Endothelial cell of umbilical vein (primary cell): Measurements from ENCODE around the gene MYT1. TPM values are rescaled to one million over a fixed set of nuclear protein-coding genes. Genes with fewer than 3 reads are reported as not detected.

Experiments
- BruUV-seq: library from RNA; stranded (reverse); fragments of 400-500 nt; replicated peaks from 2 replicates; lab custom pipeline; 2021; lab: Mats Ljungman, UMichigan
- CTCF ChIA-PET: fragments of 300-600, 350-600 bp; sonication (Branson Sonifier 250); formaldehyde crosslinking; loops from one replicate; lab custom pipeline; 2021; ENCODE audit warnings: antibody characterized with exemption, inconsistent platforms; lab: Charles Lee
- POLR2A ChIA-PET: fragments of 300-600, 350-600 bp; sonication (Branson Sonifier 250); formaldehyde crosslinking; loops from one replicate; lab custom pipeline; 2021; ENCODE audit warnings: antibody characterized with exemption, inconsistent platforms; lab: Charles Lee
- DNase-seq: peaks from one replicate; pipeline ENCODE4 v3.0.0-alpha.2; 2011; ENCODE audit warnings: low read depth, low spot score
- FAIRE-seq: peaks from 2 replicates; lab custom pipeline; 2011; peaks lifted over from hg19 to GRCh38; lab: Jason Lieb, UNC
- H2AFZ ChIP-seq: 2 replicates; pipeline ENCODE4 v1.6.0; 2012; ENCODE audit warnings: low read depth, low read length, control low read depth, inconsistent platforms
- H3K27ac ChIP-seq: 2 replicates; pipeline ENCODE4 v1.5.1; 2011; ENCODE audit warnings: low read depth, mild to moderate bottlenecking, control low read depth, low read length, moderate library complexity; ENCODE audit not compliant: insufficient read depth
- H3K27me3 ChIP-seq, 2 experiments: 2 replicates each; pipeline versions ENCODE4 v1.6.0 to v1.6.1; 2011; ENCODE audit warnings: low read length in 2 of 2, mixed read lengths in 1 of 2; ENCODE audit not compliant: control insufficient read depth in 2 of 2, insufficient read depth in 2 of 2
- H3K36me3 ChIP-seq, 2 experiments: 2 replicates in 1 of 2; 3 replicates in 1 of 2; pipeline ENCODE4 v1.5.1; 2011; ENCODE audit warnings: low read length in 2 of 2, mild to moderate bottlenecking in 1 of 2, moderate library complexity in 1 of 2; ENCODE audit not compliant: control insufficient read depth in 2 of 2, insufficient read depth in 2 of 2; ENCODE audit errors: extremely low read depth in 1 of 2
- H3K4me1 ChIP-seq: 3 replicates; pipeline ENCODE4 v1.5.1; 2011; ENCODE audit warnings: mild to moderate bottlenecking, low read length; ENCODE audit not compliant: control insufficient read depth, insufficient read depth; ENCODE audit errors: extremely low read depth
- H3K4me2 ChIP-seq: 2 replicates; pipeline ENCODE4 v1.6.1; 2011; ENCODE audit warnings: low read length, control low read depth, mixed read lengths; ENCODE audit not compliant: insufficient read depth
- H3K4me3 ChIP-seq, 3 experiments: fragments of 200-600 bp in 1 of 3; sonication (generic), shearing (Covaris generic) in 1 of 3; replicated peaks in 1 of 3; 2 replicates each; pipeline ENCODE4 v1.5.1; 2011 to 2016; ENCODE audit warnings: control low read depth in 3 of 3, low read length in 3 of 3, mild to moderate bottlenecking in 2 of 3, inconsistent platforms in 1 of 3, low read depth in 1 of 3, moderate library complexity in 1 of 3; ENCODE audit not compliant: insufficient read depth in 1 of 3
- H3K79me2 ChIP-seq: 2 replicates; pipeline ENCODE4 v1.6.0; 2012; ENCODE audit warnings: low read length, inconsistent platforms; ENCODE audit not compliant: control insufficient read depth, insufficient read depth
- H3K9ac ChIP-seq: replicated peaks from 2 replicates; pipeline ENCODE3; 2011; ENCODE audit warnings: low read length, control low read depth; ENCODE audit not compliant: insufficient read depth; ENCODE audit errors: extremely low read depth
- H3K9me1 ChIP-seq: replicated peaks from 3 replicates; pipeline ENCODE4 v1.6.0; 2011; ENCODE audit warnings: mild to moderate bottlenecking, low read length; ENCODE audit not compliant: control insufficient read depth, insufficient read depth; ENCODE audit errors: extremely low read depth
- H3K9me3 ChIP-seq: replicated peaks from 2 replicates; pipeline ENCODE4 v1.5.1; 2012; ENCODE audit warnings: low read length, inconsistent platforms; ENCODE audit not compliant: control insufficient read depth, insufficient read depth
- H4K20me1 ChIP-seq: replicated peaks from 2 replicates; pipeline ENCODE3; 2011; ENCODE audit warnings: mild to moderate bottlenecking, low read length; ENCODE audit not compliant: control insufficient read depth, insufficient read depth; ENCODE audit errors: extremely low read depth
- EZH2 ChIP-seq: IDR thresholded peaks from 2 replicates; pipeline ENCODE4 v1.6.1; 2012; ENCODE audit warnings: borderline replicate concordance, low read depth, mild to moderate bottlenecking, moderate library complexity, low read length, inconsistent platforms; ENCODE audit not compliant: severe bottlenecking
- FOS ChIP-seq: IDR thresholded peaks from 2 replicates; pipeline ENCODE4 v1.6.1; 2011; ENCODE audit warnings: mild to moderate bottlenecking, low read length, moderate library complexity, borderline replicate concordance; ENCODE audit not compliant: insufficient read depth
- GATA2 ChIP-seq: IDR thresholded peaks from 2 replicates; pipeline ENCODE4 v1.7.0; 2011; ENCODE audit warnings: low read depth, mild to moderate bottlenecking, moderate library complexity, mixed read lengths, low read length; ENCODE audit not compliant: insufficient read length, insufficient read depth
- JUN ChIP-seq: IDR thresholded peaks from 2 replicates; pipeline ENCODE4 v1.6.1; 2011; ENCODE audit warnings: borderline replicate concordance, low read depth; ENCODE audit not compliant: insufficient read length, insufficient read depth
- MYC ChIP-seq: IDR thresholded peaks from one replicate; pipeline ENCODE4 v1.6.1; 2011; ENCODE audit warnings: mild to moderate bottlenecking, low read depth, low read length
- POLR2A ChIP-seq: IDR thresholded peaks from 2 replicates; pipeline ENCODE4 v1.6.1; 2012; ENCODE audit warnings: low read depth, mild to moderate bottlenecking, control low read depth, low read length
- POLR2AphosphoS5 ChIP-seq: IDR thresholded peaks from 2 replicates; pipeline ENCODE4 v1.6.1; 2012; ENCODE audit warnings: low read depth, mild to moderate bottlenecking, control low read depth, low read length, moderate library complexity; ENCODE audit not compliant: insufficient read depth
- dilution Hi-C: fragments of 300-500 bp; cut with MboI; formaldehyde crosslinking; loops from one replicate; pipeline ENCODE4 v1.15.0; 2019; ENCODE audit warnings: low sequenced_read_pairs; ENCODE audit not compliant: extremely low pct_ligation_motif_present
- intact Hi-C: fragments of 100-400 bp; cut with micrococcal nuclease; formaldehyde crosslinking; loops from one replicate; pipeline ENCODE4 v1.10.0; 2022
- polyA plus RNA-seq, 4 experiments: library from polyadenylated mRNA; depleted of rRNA in 3 of 4; stranded (reverse) in 3 of 4; unstranded in 1 of 4; fragments of >200 nt; gene quantifications; 2 replicates each; pipeline versions ENCODE4 v1.2.1 to v1.2.3, GENCODE V29; 2011 to 2012; ENCODE audit warnings: missing spikeins in 1 of 4
- total RNA-seq: library from RNA; stranded (reverse); gene quantifications from 2 replicates; pipeline ENCODE4 v1.2.3, GENCODE V29; 2021
- TF ChIP-seq, protein P1 (sequence below): IDR thresholded peaks from 2 replicates; pipeline ENCODE4 v1.6.1; 2011; ENCODE audit not compliant: insufficient read depth, insufficient read length
- TF ChIP-seq, protein P2 (sequence below), 2 donors: IDR thresholded peaks; 1 replicate in 1 of 2; 2 replicates in 1 of 2; pipeline ENCODE4 v1.5.1; 2011; ENCODE audit warnings: low read length in 2 of 2, mild to moderate bottlenecking in 2 of 2, moderate library complexity in 2 of 2, control low read depth in 1 of 2, inconsistent platforms in 1 of 2, low read depth in 1 of 2; ENCODE audit not compliant: insufficient read depth in 1 of 2; ENCODE audit errors: extremely low read depth in 1 of 2

MYT1 gene
- total and polyA plus RNA-seq, 2 donors (not counting 3 experiments of a cell fraction or from before 2014, with no cell fraction given), result not detected

DNA sequence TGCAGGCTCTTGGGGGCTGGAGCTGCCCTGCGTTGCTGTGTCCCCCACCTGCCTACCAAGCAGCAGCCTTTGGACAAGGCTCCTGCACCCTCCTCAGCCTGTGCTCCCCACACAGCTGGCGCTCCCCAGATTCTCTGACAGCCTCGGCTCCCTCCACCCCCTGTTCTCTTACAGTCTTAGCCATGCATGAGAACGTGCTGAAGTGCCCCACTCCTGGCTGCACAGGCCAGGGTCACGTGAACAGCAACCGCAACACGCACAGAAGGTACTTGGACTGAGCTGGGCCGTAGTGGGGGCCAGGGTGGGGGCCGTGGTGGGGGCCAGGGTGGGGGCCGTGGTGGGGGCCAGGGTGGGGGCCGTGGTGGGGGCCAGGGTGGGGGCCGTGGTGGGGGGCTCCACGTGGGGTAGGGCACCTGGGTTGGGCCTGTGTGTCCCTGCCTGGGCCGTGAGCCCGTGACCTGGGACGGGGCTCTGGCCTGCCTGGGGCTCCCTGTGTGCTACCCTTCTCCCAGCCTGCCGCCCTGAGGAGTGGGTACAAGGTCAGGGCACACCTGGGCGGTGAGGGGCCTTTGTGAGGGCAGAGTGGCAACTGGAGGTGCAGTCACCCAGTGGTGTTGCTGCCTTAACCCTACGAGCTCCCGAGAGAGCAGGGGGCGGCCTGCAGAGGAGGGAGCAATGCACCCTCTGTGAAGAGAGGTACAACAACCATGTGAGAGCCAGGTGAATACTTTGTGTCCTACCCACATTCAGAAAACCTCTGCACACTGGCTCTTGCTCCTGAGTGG, 47.8 kb downstream of the MYT1 start:
- Histone ChIP-seq H4K20me1 (no peaks in the 10 kb centered on the region), H2AFZ (no peak overlapping the region), H3K79me2 (no peaks in the 10 kb centered on the region), H3K27ac (no peak overlapping the region), H3K27me3 (no peaks in the 10 kb centered on the region), H3K9me1 (no peaks in the 10 kb centered on the region), H3K36me3 (no peaks in the 10 kb centered on the region), H3K9ac (no peak overlapping the region), H3K4me1 (no peaks in the 10 kb centered on the region), H3K9me3 (no peaks in the 10 kb centered on the region), H3K4me3 (no peak overlapping the region), H3K4me2 (no peak overlapping the region)
- POLR2A ChIA-PET, result no interaction called here
- intact Hi-C loops, result no loop called here
- no peak for TF ChIP-seq GATA2
- DNase-seq, result no peak
- FAIRE-seq, result no peak
- dilution Hi-C loops, result no loop called here
- CTCF ChIA-PET, result no interaction called here
- no TSS peak for BruUV-seq

DNA sequence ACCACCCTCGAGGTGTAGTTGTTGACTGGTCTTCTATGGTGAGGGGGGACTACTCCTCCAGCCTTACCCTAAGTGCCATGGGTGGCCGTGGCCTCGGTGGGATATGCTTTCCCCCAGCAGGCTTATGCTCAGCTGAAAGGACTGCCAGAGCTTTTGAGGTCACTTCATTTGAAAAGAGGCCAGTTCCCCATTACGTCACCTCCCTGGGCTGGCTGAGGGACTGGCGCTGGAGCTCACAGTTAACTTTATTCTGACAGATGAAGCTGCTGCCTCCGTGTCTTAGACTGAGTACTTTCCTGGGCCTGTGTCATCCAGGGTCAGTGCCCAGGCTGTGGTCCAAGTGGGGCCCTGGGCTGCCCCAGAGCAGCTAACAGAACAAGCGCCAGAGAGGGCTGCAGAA, 48.5 kb downstream of the MYT1 start:
- no peak overlapping the region for H3K4me3 ChIP-seq
- H3K4me1 ChIP-seq, result no peaks in the 10 kb centered on the region
- no peaks in the 10 kb centered on the region for H3K9me1 ChIP-seq
- POLR2A ChIA-PET, result no interaction called here
- dilution Hi-C loops, result no loop called here
- intact Hi-C loops, result no loop called here
- H4K20me1 ChIP-seq, result no peaks in the 10 kb centered on the region
- no peaks in the 10 kb centered on the region for H3K79me2 ChIP-seq
- no TSS peak for BruUV-seq
- H3K9ac ChIP-seq, result no peak overlapping the region
- H3K4me2 ChIP-seq, result no peak overlapping the region
- no peak overlapping the region for H2AFZ ChIP-seq
- TF ChIP-seq POLR2AphosphoS5 (no peak), GATA2 (no peak), JUN (no peak), POLR2A (no peak), EZH2 (no peak), FOS (no peak), MYC (no peak)
- TF ChIP-seq, protein P1, sequence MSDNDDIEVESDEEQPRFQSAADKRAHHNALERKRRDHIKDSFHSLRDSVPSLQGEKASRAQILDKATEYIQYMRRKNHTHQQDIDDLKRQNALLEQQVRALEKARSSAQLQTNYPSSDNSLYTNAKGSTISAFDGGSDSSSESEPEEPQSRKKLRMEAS, result no peak
- TF ChIP-seq, protein P2, sequence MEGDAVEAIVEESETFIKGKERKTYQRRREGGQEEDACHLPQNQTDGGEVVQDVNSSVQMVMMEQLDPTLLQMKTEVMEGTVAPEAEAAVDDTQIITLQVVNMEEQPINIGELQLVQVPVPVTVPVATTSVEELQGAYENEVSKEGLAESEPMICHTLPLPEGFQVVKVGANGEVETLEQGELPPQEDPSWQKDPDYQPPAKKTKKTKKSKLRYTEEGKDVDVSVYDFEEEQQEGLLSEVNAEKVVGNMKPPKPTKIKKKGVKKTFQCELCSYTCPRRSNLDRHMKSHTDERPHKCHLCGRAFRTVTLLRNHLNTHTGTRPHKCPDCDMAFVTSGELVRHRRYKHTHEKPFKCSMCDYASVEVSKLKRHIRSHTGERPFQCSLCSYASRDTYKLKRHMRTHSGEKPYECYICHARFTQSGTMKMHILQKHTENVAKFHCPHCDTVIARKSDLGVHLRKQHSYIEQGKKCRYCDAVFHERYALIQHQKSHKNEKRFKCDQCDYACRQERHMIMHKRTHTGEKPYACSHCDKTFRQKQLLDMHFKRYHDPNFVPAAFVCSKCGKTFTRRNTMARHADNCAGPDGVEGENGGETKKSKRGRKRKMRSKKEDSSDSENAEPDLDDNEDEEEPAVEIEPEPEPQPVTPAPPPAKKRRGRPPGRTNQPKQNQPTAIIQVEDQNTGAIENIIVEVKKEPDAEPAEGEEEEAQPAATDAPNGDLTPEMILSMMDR (IDR thresholded peaks at IDR 0.05; ENCODE audit: extremely low read depth in 1 of 2, insufficient read depth in 1 of 2, low read depth in 1 of 2, low read length in 2 of 2), result no peak
- FAIRE-seq (no peak), DNase-seq (no peak)
- H3K27ac ChIP-seq, result no peak overlapping the region
- CTCF ChIA-PET, result no interaction called here
- no peaks in the 10 kb centered on the region for H3K36me3 ChIP-seq
- H3K9me3 ChIP-seq, result no peaks in the 10 kb centered on the region
- no peaks in the 10 kb centered on the region for H3K27me3 ChIP-seq
